Measurements from ENCODE around the gene TXLNG. TPM values are rescaled to one million over a fixed set of nuclear protein-coding genes. Genes with fewer than 3 reads are reported as not detected.

TXLNG gene
- total and polyA plus RNA-seq, 2 of the 4 experiments (the other 2 are of a cell fraction) = 7.0 to 9.7 TPM

DNA sequence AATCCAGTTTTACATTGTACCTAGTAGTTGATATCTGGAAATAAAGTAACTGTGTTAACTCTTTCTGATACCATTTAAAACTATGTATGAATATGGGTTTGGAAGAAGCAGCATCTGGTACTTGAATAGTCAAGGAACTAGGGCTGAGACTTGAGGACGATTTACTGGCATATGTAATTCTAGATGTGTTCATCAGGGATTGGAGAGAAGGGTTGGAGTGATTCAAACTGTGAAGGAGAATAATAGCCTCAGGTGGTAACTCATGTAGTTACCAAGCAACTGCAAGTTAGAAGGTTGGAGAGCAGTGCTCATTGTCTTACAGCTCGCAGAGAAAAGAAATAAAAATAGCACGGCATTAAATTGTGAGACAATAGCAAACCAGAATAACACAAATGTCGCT, 29.5 kb upstream of the TXLNG start:
- H4K91ac ChIP-seq (ENCODE audit: insufficient read depth, low read depth, low read length) = no peak overlapping the region
- no peak overlapping the region for H3K4me2 ChIP-seq (ENCODE audit: low read depth, low read length)
- intact Hi-C loops (cut with micrococcal nuclease) = no loop called here
- no TSS peak for BruUV-seq (replicated peaks)
- H3K27me3 ChIP-seq (ENCODE audit: control insufficient read depth, insufficient read depth, low read length) = no peaks in the 10 kb centered on the region
- H4K8ac ChIP-seq (ENCODE audit: low read depth in 2 of 2, low read length in 2 of 2) = no peak overlapping the region
- no peaks in the 10 kb centered on the region for H4K20me1 ChIP-seq (ENCODE audit: insufficient read depth, low read length)
- H3K18ac ChIP-seq (ENCODE audit: low read depth, low read length) = no peak overlapping the region
- H3K4me1 ChIP-seq (ENCODE audit: control insufficient read depth, insufficient read depth, low read length) = no peaks in the 10 kb centered on the region
- in situ Hi-C loops (cut with MboI; ENCODE audit: low sequenced_read_pairs) = no loop called here
- ATAC-seq (ENCODE audit: low read depth) = no peak
- H3K56ac ChIP-seq (ENCODE audit: extremely low read depth, insufficient read depth, low read length) = no peak overlapping the region
- no peak overlapping the region for H2AFZ ChIP-seq (replicated peaks; ENCODE audit: low read length, poor library complexity)
- no peak overlapping the region for H3K4ac ChIP-seq (ENCODE audit: low read depth, low read length)
- CTCF ChIA-PET = interaction anchor here (0.5 kb wide), 1 partner anchor 13 kb away, joined by 3 read pairs; no protein-coding TSS in a partner anchor
- no peaks in the 10 kb centered on the region for H3K9me1 ChIP-seq (ENCODE audit: insufficient read depth, low read length)
- H3K14ac ChIP-seq (replicated peaks; ENCODE audit: low read depth, low read length) = no peak overlapping the region
- H3K4me3 ChIP-seq (ENCODE audit: insufficient read depth, low read depth, low read length) = no peak overlapping the region
- TF ChIP-seq, protein P1, sequence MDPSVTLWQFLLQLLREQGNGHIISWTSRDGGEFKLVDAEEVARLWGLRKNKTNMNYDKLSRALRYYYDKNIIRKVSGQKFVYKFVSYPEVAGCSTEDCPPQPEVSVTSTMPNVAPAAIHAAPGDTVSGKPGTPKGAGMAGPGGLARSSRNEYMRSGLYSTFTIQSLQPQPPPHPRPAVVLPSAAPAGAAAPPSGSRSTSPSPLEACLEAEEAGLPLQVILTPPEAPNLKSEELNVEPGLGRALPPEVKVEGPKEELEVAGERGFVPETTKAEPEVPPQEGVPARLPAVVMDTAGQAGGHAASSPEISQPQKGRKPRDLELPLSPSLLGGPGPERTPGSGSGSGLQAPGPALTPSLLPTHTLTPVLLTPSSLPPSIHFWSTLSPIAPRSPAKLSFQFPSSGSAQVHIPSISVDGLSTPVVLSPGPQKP (IDR thresholded peaks at IDR 0.05; ENCODE audit: borderline replicate concordance, low read depth, low read length) = no peak
- TF ChIP-seq, protein P2, sequence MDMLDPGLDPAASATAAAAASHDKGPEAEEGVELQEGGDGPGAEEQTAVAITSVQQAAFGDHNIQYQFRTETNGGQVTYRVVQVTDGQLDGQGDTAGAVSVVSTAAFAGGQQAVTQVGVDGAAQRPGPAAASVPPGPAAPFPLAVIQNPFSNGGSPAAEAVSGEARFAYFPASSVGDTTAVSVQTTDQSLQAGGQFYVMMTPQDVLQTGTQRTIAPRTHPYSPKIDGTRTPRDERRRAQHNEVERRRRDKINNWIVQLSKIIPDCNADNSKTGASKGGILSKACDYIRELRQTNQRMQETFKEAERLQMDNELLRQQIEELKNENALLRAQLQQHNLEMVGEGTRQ (IDR thresholded peaks at IDR 0.05; ENCODE audit: low read depth, low read length) = no peak
- no peak for TF ChIP-seq POLR2A (IDR thresholded peaks at IDR 0.05; ENCODE audit: low read depth, low read length)
- TF ChIP-seq BHLHE40 (IDR thresholded peaks at IDR 0.05; ENCODE audit: low read depth, low read length) = no peak
- TF ChIP-seq, protein P3, sequence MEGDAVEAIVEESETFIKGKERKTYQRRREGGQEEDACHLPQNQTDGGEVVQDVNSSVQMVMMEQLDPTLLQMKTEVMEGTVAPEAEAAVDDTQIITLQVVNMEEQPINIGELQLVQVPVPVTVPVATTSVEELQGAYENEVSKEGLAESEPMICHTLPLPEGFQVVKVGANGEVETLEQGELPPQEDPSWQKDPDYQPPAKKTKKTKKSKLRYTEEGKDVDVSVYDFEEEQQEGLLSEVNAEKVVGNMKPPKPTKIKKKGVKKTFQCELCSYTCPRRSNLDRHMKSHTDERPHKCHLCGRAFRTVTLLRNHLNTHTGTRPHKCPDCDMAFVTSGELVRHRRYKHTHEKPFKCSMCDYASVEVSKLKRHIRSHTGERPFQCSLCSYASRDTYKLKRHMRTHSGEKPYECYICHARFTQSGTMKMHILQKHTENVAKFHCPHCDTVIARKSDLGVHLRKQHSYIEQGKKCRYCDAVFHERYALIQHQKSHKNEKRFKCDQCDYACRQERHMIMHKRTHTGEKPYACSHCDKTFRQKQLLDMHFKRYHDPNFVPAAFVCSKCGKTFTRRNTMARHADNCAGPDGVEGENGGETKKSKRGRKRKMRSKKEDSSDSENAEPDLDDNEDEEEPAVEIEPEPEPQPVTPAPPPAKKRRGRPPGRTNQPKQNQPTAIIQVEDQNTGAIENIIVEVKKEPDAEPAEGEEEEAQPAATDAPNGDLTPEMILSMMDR (conservative IDR thresholded peaks at IDR 0.05; ENCODE audit: low read depth, low read length) = no peak
- no peak for TF ChIP-seq MXI1 (IDR thresholded peaks at IDR 0.05; ENCODE audit: borderline replicate concordance, low read depth, low read length)
- TF ChIP-seq MAFK (IDR thresholded peaks at IDR 0.05; ENCODE audit: low read depth, low read length) = no peak
- TF ChIP-seq RFX5 (IDR thresholded peaks at IDR 0.05; ENCODE audit: low read depth, low read length) = no peak
- no peak for TF ChIP-seq CHD1 (IDR thresholded peaks at IDR 0.05; ENCODE audit: low read depth, low read length)
- TF ChIP-seq FOS (IDR thresholded peaks at IDR 0.05; ENCODE audit: low read depth, low read length) = no peak
- no peak for TF ChIP-seq MAZ (IDR thresholded peaks at IDR 0.05; ENCODE audit: borderline replicate concordance, low read depth, low read length)
- TF ChIP-seq RAD21 (IDR thresholded peaks at IDR 0.05; ENCODE audit: low read length) = no peak
- TF ChIP-seq RCOR1 (IDR thresholded peaks at IDR 0.05; ENCODE audit: insufficient replicate concordance, low read length) = no peak
- no peak for TF ChIP-seq SMC3 (IDR thresholded peaks at IDR 0.05; ENCODE audit: low read depth, low read length)
- no peak for TF ChIP-seq CEBPB (IDR thresholded peaks at IDR 0.05; ENCODE audit: low read depth, low read length)
- TF ChIP-seq NFE2L2 (IDR thresholded peaks at IDR 0.05; ENCODE audit: low read depth, low read length) = no peak
- H3K23ac ChIP-seq (ENCODE audit: low read depth, low read length) = no peak overlapping the region
- no peak overlapping the region for H4K5ac ChIP-seq (ENCODE audit: low read depth, low read length)
- WGBS, 2 experiments (ENCODE audit: extremely low coverage in 2 of 2, insufficient read length in 1 of 2) = 100% methylated on average over 2 of the region's 4 CpGs; no CpG with 5 or more reads in 1 of the 2 experiments
- peaks cover 29% of the 10 kb centered on the region for H3K36me3 ChIP-seq (ENCODE audit: control insufficient read depth, insufficient read depth, low read length)
- no peak overlapping the region for H2BK5ac ChIP-seq (ENCODE audit: low read depth, low read length, poor library complexity, severe bottlenecking)
- H2BK20ac ChIP-seq (ENCODE audit: low read depth, low read length) = no peak overlapping the region
- H3K27ac ChIP-seq (ENCODE audit: insufficient read depth, low read length) = no peak overlapping the region
- no peaks in the 10 kb centered on the region for H3K9me3 ChIP-seq (ENCODE audit: control insufficient read depth, insufficient read depth, low read length)
- no peak overlapping the region for H3K9ac ChIP-seq (ENCODE audit: low read depth, low read length)
- dilution Hi-C loops (cut with HindIII; ENCODE audit: low sequenced_read_pairs, unreplicated experiment) = no loop called here
- H2BK120ac ChIP-seq (ENCODE audit: low read depth, low read length) = no peak overlapping the region
- H2AK9ac ChIP-seq (replicated peaks; ENCODE audit: low read depth, low read length, poor library complexity) = no peak overlapping the region
- POLR2A ChIA-PET (ENCODE audit: unreplicated experiment) = interaction anchor here (0.6 kb wide), 1 partner anchor 11 kb away, joined by 5 read pairs; no protein-coding TSS in a partner anchor
- H3K79me1 ChIP-seq (ENCODE audit: low read depth in 1 of 2, low read length in 2 of 2) = no peaks in the 10 kb centered on the region
- no peak overlapping the region for H2BK15ac ChIP-seq (ENCODE audit: low read depth, low read length)
- DNase-seq = no peak
- H2AK5ac ChIP-seq (ENCODE audit: low read depth, low read length) = no peak overlapping the region

Measured in IMR-90 (cell line).